GM23338 (cell line): ENCODE results near the gene HSF5. TPM values are rescaled to one million over a fixed set of nuclear protein-coding genes. Genes with fewer than 3 reads are reported as not detected.

ENCODE experiments used
- ATAC-seq: fragments of 200-7000 bp; cut with Tn5 transposase; 3 replicates; pipeline ENCODE4 v1.9.1; 2020
- DNase-seq: peaks from one replicate; pipeline ENCODE4 v3.0.0-alpha.2; 2015; ENCODE audit warnings: low spot score
- H2AFZ ChIP-seq: fragments of 200-600 bp; sonication (generic); 2 replicates; pipeline ENCODE4 v1.8.0; 2016; ENCODE audit warnings: antibody characterized with exemption, mild to moderate bottlenecking, moderate library complexity
- H3F3A ChIP-seq: fragments of 200-600 bp; sonication (generic); replicated peaks from 2 replicates; pipeline ENCODE4 v1.8.0; 2017; ENCODE audit warnings: antibody characterized with exemption, mixed run types, low read depth
- H3K27ac ChIP-seq: fragments of 200-600 bp; sonication (generic); 2 replicates; pipeline ENCODE4 v1.6.1; 2016; ENCODE audit warnings: low read depth
- H3K27me3 ChIP-seq: fragments of 200-600 bp; sonication (generic); 2 replicates; pipeline ENCODE4 v1.8.0; 2016; ENCODE audit warnings: mild to moderate bottlenecking, mixed run types, moderate library complexity; ENCODE audit not compliant: insufficient read depth
- H3K36me3 ChIP-seq: fragments of 200-600 bp; sonication (generic); 2 replicates; pipeline ENCODE4 v1.8.0; 2016; ENCODE audit warnings: mild to moderate bottlenecking; ENCODE audit not compliant: insufficient read depth
- H3K4me1 ChIP-seq: fragments of 200-600 bp; sonication (generic); 2 replicates; pipeline ENCODE4 v1.8.0; 2016; ENCODE audit warnings: mild to moderate bottlenecking, moderate library complexity; ENCODE audit not compliant: insufficient read depth
- H3K4me2 ChIP-seq: fragments of 200-600 bp; sonication (generic); 2 replicates; pipeline ENCODE4 v1.7.1; 2017; ENCODE audit warnings: mixed run types
- H3K4me3 ChIP-seq: fragments of 200-600 bp; sonication (generic); 2 replicates; pipeline ENCODE4 v1.6.1; 2016; ENCODE audit warnings: mixed run types
- H3K79me2 ChIP-seq: fragments of 200-600 bp; sonication (generic); replicated peaks from 2 replicates; pipeline ENCODE4 v1.8.0; 2017; ENCODE audit warnings: mild to moderate bottlenecking; ENCODE audit not compliant: insufficient read depth
- H3K9me2 ChIP-seq: fragments of 200-600 bp; sonication (generic); 2 replicates; pipeline ENCODE4 v1.8.0; 2017; ENCODE audit not compliant: insufficient read depth
- H4K20me1 ChIP-seq: fragments of 200-600 bp; sonication (generic); replicated peaks from 2 replicates; pipeline ENCODE4 v1.8.0; 2017; ENCODE audit warnings: mild to moderate bottlenecking; ENCODE audit not compliant: insufficient read depth
- H3K27ac Mint-ChIP-seq: 2 replicates; pipeline ENCODE4 v1.8.0; 2020; ENCODE audit warnings: inconsistent platforms, mild to moderate bottlenecking, moderate library complexity, mixed read lengths
- H3K27me3 Mint-ChIP-seq: 3 replicates; pipeline ENCODE4 v1.8.0; 2022; ENCODE audit warnings: low read depth, mild to moderate bottlenecking, moderate library complexity, mixed read lengths, inconsistent platforms; ENCODE audit not compliant: insufficient read depth, poor library complexity
- H3K36me3 Mint-ChIP-seq: 3 replicates; pipeline ENCODE4 v1.8.0; 2021; ENCODE audit warnings: low read depth, mild to moderate bottlenecking, inconsistent platforms, moderate library complexity, mixed read lengths
- H3K4me1 Mint-ChIP-seq: 3 replicates; pipeline ENCODE4 v1.8.0; 2020; ENCODE audit warnings: mild to moderate bottlenecking, inconsistent platforms, mixed read lengths
- H3K4me3 Mint-ChIP-seq: 3 replicates; pipeline ENCODE4 v1.8.0; 2021; ENCODE audit warnings: moderate library complexity, mild to moderate bottlenecking, inconsistent platforms, mixed read lengths
- H3K9me3 Mint-ChIP-seq: 3 replicates; pipeline ENCODE4 v1.8.0; 2020; ENCODE audit warnings: moderate library complexity, mild to moderate bottlenecking, inconsistent platforms, mixed read lengths
- CREB1 ChIP-seq: fragments of 250-450 bp; sonication (Bioruptor Pico); IDR thresholded peaks from 2 replicates; pipeline ENCODE4 v1.5.0; 2020; ENCODE audit warnings: low read depth, mild to moderate bottlenecking, moderate library complexity
- ETS1 ChIP-seq: IDR thresholded peaks from 2 replicates; pipeline ENCODE4 v1.6.1; 2016; ENCODE audit warnings: antibody characterized with exemption
- EZH2 ChIP-seq: fragments of 200-600 bp; sonication (generic); IDR thresholded peaks from one replicate; pipeline ENCODE4 v1.8.0; 2017; ENCODE audit warnings: antibody characterized with exemption, mild to moderate bottlenecking, low read depth; ENCODE audit not compliant: unreplicated experiment
- EZH2phosphoT487 ChIP-seq: fragments of 200-600 bp; sonication (generic); IDR thresholded peaks from one replicate; pipeline ENCODE4 v1.8.1; 2018; ENCODE audit warnings: antibody characterized with exemption; ENCODE audit not compliant: unreplicated experiment
- ZNF331 ChIP-seq: fragments of 250-450 bp; sonication (Bioruptor Pico); IDR thresholded peaks from 2 replicates; pipeline ENCODE4 v1.5.0; 2020; ENCODE audit warnings: low read depth, mild to moderate bottlenecking, moderate library complexity
- ZNF462 ChIP-seq: fragments of 250-450 bp; sonication (Bioruptor Pico); IDR thresholded peaks from 2 replicates; pipeline ENCODE4 v1.5.0; 2020; ENCODE audit warnings: mild to moderate bottlenecking, moderate library complexity
- polyA plus RNA-seq: library from polyadenylated mRNA; unstranded; fragments of >200 nt; fragmentation: Nextera tagmentation; extraction: Ambion mirVana; gene quantifications from 2 replicates; pipeline ENCODE4 v1.2.1, GENCODE V29; 2016
- total RNA-seq: library from RNA; depleted of rRNA; stranded (reverse); fragments of >200 nt; shearing (Covaris generic); gene quantifications from 2 replicates; pipeline ENCODE4 v1.2.3, GENCODE V29; 2014
- TF ChIP-seq, protein P1 (sequence below): IDR thresholded peaks from one replicate; pipeline ENCODE4 v1.6.1; 2018; ENCODE audit warnings: antibody characterized with exemption; ENCODE audit not compliant: unreplicated experiment

HSF5 gene
- total and polyA plus RNA-seq, 2 experiments from 2014 or later = 0.24 TPM; not detected in 1

GRCh38 chr17:58403311-58403710 is 84.9 kb downstream of the HSF5 start:
- Histone ChIP-seq H3K36me3 (no peaks in the 10 kb centered on the region), H3K27ac (no peak overlapping the region), H3K4me1 (peaks cover 27% of the 10 kb centered on the region), H3K4me2 (peak overlapping the region; percentile 36), H3K9me2 (no peaks in the 10 kb centered on the region), H3K79me2 (no peaks in the 10 kb centered on the region), H4K20me1 (no peaks in the 10 kb centered on the region), H3K27me3 (peaks cover 79% of the 10 kb centered on the region), H3K4me3 (no peak overlapping the region), H2AFZ (no peak overlapping the region), H3F3A (no peaks in the 10 kb centered on the region)
- no peak overlapping the region for H3K4me3 Mint-ChIP-seq
- DNase-seq = peak; percentile 79
- H3K4me1 Mint-ChIP-seq = peaks cover 35% of the 10 kb centered on the region
- H3K27me3 Mint-ChIP-seq = peaks cover 58% of the 10 kb centered on the region
- no peaks in the 10 kb centered on the region for H3K9me3 Mint-ChIP-seq
- no peak for TF ChIP-seq EZH2phosphoT487
- no peak for TF ChIP-seq ETS1
- no peak for TF ChIP-seq EZH2
- TF ChIP-seq, protein P1, sequence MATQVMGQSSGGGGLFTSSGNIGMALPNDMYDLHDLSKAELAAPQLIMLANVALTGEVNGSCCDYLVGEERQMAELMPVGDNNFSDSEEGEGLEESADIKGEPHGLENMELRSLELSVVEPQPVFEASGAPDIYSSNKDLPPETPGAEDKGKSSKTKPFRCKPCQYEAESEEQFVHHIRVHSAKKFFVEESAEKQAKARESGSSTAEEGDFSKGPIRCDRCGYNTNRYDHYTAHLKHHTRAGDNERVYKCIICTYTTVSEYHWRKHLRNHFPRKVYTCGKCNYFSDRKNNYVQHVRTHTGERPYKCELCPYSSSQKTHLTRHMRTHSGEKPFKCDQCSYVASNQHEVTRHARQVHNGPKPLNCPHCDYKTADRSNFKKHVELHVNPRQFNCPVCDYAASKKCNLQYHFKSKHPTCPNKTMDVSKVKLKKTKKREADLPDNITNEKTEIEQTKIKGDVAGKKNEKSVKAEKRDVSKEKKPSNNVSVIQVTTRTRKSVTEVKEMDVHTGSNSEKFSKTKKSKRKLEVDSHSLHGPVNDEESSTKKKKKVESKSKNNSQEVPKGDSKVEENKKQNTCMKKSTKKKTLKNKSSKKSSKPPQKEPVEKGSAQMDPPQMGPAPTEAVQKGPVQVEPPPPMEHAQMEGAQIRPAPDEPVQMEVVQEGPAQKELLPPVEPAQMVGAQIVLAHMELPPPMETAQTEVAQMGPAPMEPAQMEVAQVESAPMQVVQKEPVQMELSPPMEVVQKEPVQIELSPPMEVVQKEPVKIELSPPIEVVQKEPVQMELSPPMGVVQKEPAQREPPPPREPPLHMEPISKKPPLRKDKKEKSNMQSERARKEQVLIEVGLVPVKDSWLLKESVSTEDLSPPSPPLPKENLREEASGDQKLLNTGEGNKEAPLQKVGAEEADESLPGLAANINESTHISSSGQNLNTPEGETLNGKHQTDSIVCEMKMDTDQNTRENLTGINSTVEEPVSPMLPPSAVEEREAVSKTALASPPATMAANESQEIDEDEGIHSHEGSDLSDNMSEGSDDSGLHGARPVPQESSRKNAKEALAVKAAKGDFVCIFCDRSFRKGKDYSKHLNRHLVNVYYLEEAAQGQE = no peak
- no peak for TF ChIP-seq CREB1 (CRISPR knock-in tag)
- peak; percentile 51; the same call in 1 of the 2 replicates for TF ChIP-seq ZNF462
- TF ChIP-seq ZNF331 (CRISPR knock-in tag) = no peak
- H3K36me3 Mint-ChIP-seq = no peaks in the 10 kb centered on the region
- no peak overlapping the region for H3K27ac Mint-ChIP-seq
- ATAC-seq = peak; percentile 91
